SU-DHL-6 (cell line): Measurements from ENCODE around the gene MTIF2.
A peak's percentile ranks its signal among the peaks of the same experiment; 100 is the strongest.
"Not testable (repeated sequence)": the region's sequence is repeated elsewhere in the genome, so short reads cannot be mapped to it uniquely, and the experiment has no call there.

Experiments used
- H2AFZ ChIP-seq: fragments of 200-600 bp; sonication (generic); 2 replicates; pipeline ENCODE4 v1.6.1; 2014; ENCODE audit warnings: low read depth, mild to moderate bottlenecking, moderate library complexity, mixed read lengths, antibody characterized with exemption, low read length; ENCODE audit not compliant: severe bottlenecking
- H3F3A ChIP-seq: fragments of 200-600 bp; shearing (Covaris generic); 2 replicates; pipeline ENCODE4 v1.6.0; 2016; ENCODE audit warnings: antibody characterized with exemption, mild to moderate bottlenecking; ENCODE audit not compliant: insufficient read depth
- H3K27ac ChIP-seq: fragments of 200-600 bp; sonication (generic); 2 replicates; pipeline ENCODE4 v1.5.1; 2016; ENCODE audit warnings: low read depth, mild to moderate bottlenecking, low read length, moderate library complexity, mixed read lengths
- H3K27me3 ChIP-seq: fragments of 200-600 bp; sonication (generic), shearing (Covaris generic); 2 replicates; pipeline ENCODE4 v1.6.0; 2014; ENCODE audit warnings: mild to moderate bottlenecking, low read length
- H3K36me3 ChIP-seq: fragments of 200-600 bp; sonication (generic); 2 replicates; pipeline ENCODE4 v1.6.1; 2014; ENCODE audit warnings: mild to moderate bottlenecking, low read length, mixed read lengths
- H3K4me2 ChIP-seq: fragments of 300-600, 200-600 bp; shearing (Covaris generic), sonication (generic); 2 replicates; pipeline ENCODE4 v1.6.0; 2014; ENCODE audit warnings: low read length, low read depth, mild to moderate bottlenecking; ENCODE audit not compliant: poor library complexity, severe bottlenecking
- H3K4me3 ChIP-seq: fragments of 200-600 bp; sonication (generic); 2 replicates; pipeline ENCODE4 v1.5.1; 2014; ENCODE audit warnings: antibody characterized with exemption, low read length, mild to moderate bottlenecking, mixed read lengths; ENCODE audit not compliant: insufficient read depth, poor library complexity, severe bottlenecking
- H3K79me2 ChIP-seq: fragments of 200-600 bp; sonication (generic); 2 replicates; pipeline ENCODE4 v1.6.1; 2014; ENCODE audit warnings: mild to moderate bottlenecking, low read length, moderate library complexity; ENCODE audit not compliant: insufficient read depth
- H3K9ac ChIP-seq: fragments of 200-600 bp; sonication (generic); 2 replicates; pipeline ENCODE4 v1.7.0; 2014; ENCODE audit warnings: mild to moderate bottlenecking, low read length
- H3K9me2 ChIP-seq: fragments of 200-600 bp; sonication (generic); replicated peaks from 2 replicates; pipeline ENCODE4 v1.6.1; 2014; ENCODE audit warnings: low read length; ENCODE audit not compliant: insufficient read depth
- H3K9me3 ChIP-seq: fragments of 200-600 bp; sonication (generic); 2 replicates; pipeline ENCODE4 v1.6.1; 2014; ENCODE audit warnings: low read length, mixed read lengths; ENCODE audit not compliant: insufficient read depth
- H4K20me1 ChIP-seq: fragments of 200-600 bp; sonication (generic); 2 replicates; pipeline ENCODE4 v1.6.1; 2014; ENCODE audit warnings: low read depth, mild to moderate bottlenecking, antibody characterized with exemption, low read length, moderate library complexity, mixed read lengths
- EZH2phosphoT487 ChIP-seq: fragments of 200-600 bp; sonication (generic), shearing (Covaris generic); conservative IDR thresholded peaks from 2 replicates; pipeline ENCODE4 v1.6.1; 2018; ENCODE audit warnings: mild to moderate bottlenecking, antibody characterized with exemption, low read length, moderate library complexity, mixed read lengths
- TF ChIP-seq, protein P1 (sequence below): fragments of 200-600 bp; sonication (generic); IDR thresholded peaks from one replicate; pipeline ENCODE4 v1.5.1; 2017; ENCODE audit warnings: antibody characterized with exemption, mild to moderate bottlenecking, low read length, moderate library complexity; ENCODE audit not compliant: insufficient read depth, poor library complexity, severe bottlenecking

Gene MTIF2

DNA sequence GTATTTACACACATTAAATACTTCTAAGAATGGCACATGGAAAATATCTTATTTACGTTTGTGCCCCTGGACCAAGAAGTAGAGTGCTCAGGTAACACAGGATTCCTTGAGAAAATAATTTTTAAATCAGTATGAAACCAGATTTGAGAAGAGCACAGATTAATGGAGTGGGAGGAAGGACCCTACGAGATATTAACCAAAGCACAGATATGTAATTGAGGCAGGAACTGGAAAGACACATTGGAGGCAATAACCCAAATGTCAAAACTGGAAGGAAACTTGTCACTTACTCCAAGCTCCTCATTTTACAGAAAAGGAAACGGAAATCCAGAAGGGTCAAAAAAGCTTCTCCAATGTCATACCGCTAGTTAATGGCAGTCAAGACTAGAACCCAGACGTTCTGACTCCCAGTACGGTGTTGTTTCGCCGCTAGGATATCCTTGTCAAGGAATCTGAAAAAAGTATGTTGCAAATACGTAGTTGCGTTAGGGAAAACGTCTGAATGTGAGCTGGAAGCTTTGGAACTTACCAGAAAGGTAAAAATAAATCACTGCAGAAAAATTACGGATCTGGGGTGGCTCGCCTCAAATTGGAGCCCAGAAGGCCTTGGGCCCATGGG is 634 bp downstream of the MTIF2 start:
- Histone ChIP-seq H3K36me3 (peaks cover 4% of the 10 kb centered on the region; the same call in 1 of the 2 replicates), H2AFZ (peak overlapping the region; percentile 80), H3K9me3 (no peaks in the 10 kb centered on the region), H3K4me2 (peak overlapping the region; percentile 98), H3K9ac (peak overlapping the region; percentile 92), H3K27ac (peak overlapping the region; percentile 47), H3F3A (peaks cover 21% of the 10 kb centered on the region), H4K20me1 (no peaks in the 10 kb centered on the region), H3K4me3 (peak overlapping the region; percentile 79), H3K79me2 (peaks cover 16% of the 10 kb centered on the region), H3K27me3 (no peaks in the 10 kb centered on the region), H3K9me2 (no peaks in the 10 kb centered on the region)
- TF ChIP-seq, protein P1, sequence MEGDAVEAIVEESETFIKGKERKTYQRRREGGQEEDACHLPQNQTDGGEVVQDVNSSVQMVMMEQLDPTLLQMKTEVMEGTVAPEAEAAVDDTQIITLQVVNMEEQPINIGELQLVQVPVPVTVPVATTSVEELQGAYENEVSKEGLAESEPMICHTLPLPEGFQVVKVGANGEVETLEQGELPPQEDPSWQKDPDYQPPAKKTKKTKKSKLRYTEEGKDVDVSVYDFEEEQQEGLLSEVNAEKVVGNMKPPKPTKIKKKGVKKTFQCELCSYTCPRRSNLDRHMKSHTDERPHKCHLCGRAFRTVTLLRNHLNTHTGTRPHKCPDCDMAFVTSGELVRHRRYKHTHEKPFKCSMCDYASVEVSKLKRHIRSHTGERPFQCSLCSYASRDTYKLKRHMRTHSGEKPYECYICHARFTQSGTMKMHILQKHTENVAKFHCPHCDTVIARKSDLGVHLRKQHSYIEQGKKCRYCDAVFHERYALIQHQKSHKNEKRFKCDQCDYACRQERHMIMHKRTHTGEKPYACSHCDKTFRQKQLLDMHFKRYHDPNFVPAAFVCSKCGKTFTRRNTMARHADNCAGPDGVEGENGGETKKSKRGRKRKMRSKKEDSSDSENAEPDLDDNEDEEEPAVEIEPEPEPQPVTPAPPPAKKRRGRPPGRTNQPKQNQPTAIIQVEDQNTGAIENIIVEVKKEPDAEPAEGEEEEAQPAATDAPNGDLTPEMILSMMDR: no peak
- TF ChIP-seq EZH2phosphoT487: no peak

DNA sequence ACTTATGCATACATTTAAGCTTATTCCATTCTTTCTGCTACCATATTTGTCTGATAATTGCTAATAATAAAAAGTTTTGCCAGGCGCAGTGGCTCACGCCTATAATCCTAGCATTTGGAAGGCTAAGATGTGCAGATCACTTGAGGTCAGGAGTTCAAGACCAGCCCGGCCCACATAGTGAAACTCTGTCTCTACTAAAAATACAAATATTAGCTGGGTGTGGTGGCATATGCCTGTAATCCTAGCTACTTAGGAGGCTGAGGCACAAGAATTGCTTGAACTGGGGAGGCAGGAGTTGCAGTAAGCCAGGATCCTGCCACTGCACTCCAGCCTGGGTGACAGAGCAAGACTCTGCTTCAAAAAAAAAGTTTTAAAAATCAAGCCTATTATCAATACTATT is 9.4 kb downstream of the MTIF2 start:
- H3K4me3 ChIP-seq, H3K4me2 ChIP-seq, H4K20me1 ChIP-seq, H3K9me3 ChIP-seq, H3K79me2 ChIP-seq, H2AFZ ChIP-seq, H3K9ac ChIP-seq, H3K27me3 ChIP-seq, H3F3A ChIP-seq, H3K9me2 ChIP-seq, H3K27ac ChIP-seq: not testable (repeated sequence)
- H3K36me3 ChIP-seq: peaks cover 21% of the 10 kb centered on the region; the same call in 1 of the 2 replicates

DNA sequence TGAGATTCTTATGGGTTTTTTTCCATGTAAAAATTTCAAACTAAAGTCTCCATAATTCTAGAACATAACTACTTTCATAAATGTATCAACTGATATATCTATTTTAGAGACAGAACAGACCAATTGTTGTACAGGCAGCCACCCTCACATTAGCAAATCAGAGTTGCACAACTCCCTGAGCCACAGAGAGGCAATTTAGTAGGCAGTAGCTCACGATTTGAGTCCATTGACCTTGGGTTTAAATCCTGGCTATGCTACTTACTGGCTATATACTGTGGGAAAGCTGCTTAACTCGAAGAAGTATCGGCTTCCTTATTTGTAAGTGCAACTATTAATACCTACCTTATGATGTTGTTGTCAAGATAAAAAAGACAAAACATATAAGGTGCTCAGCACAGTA is 16.2 kb downstream of the MTIF2 start:
- TF ChIP-seq, protein P1: no peak
- TF ChIP-seq EZH2phosphoT487: no peak
- no peaks in the 10 kb centered on the region for H4K20me1 ChIP-seq
- H3K4me3 ChIP-seq: no peak overlapping the region
- H3K4me2 ChIP-seq: no peak overlapping the region
- H2AFZ ChIP-seq: no peak overlapping the region
- H3K9me3 ChIP-seq: no peaks in the 10 kb centered on the region
- H3K36me3 ChIP-seq: peaks cover 29% of the 10 kb centered on the region; the same call in 1 of the 2 replicates
- H3F3A ChIP-seq: no peaks in the 10 kb centered on the region; the same call in 1 of the 2 replicates
- no peak overlapping the region for H3K27ac ChIP-seq
- no peaks in the 10 kb centered on the region for H3K79me2 ChIP-seq
- no peak overlapping the region for H3K9ac ChIP-seq
- no peaks in the 10 kb centered on the region for H3K9me2 ChIP-seq
- no peaks in the 10 kb centered on the region for H3K27me3 ChIP-seq

DNA sequence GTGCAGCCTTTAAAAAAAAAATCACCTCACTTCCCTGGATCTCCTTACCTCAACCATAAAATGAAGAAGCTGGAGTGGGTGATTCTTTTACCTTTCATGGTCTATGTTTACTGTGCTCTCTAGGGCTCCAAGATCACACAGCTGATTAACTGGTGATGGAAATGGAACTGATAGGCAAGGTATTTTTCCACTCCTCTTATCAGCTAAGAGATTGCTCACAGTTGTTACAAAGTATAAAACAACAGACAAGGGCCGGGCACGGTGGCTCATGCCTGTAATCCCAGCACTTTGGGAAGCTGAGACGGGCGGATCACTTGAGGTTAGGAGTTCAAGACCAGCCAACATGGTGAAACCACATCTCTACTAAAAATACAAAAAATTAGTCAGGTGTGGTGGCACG is 22.0 kb downstream of the MTIF2 start:
- peaks cover 42% of the 10 kb centered on the region; the same call in 1 of the 2 replicates for H3K36me3 ChIP-seq
- H3K9me2 ChIP-seq: no peaks in the 10 kb centered on the region
- no peak overlapping the region for H3K27ac ChIP-seq
- no peak overlapping the region for H3K4me2 ChIP-seq
- H4K20me1 ChIP-seq: no peaks in the 10 kb centered on the region
- H2AFZ ChIP-seq: no peak overlapping the region
- peaks cover 24% of the 10 kb centered on the region for H3F3A ChIP-seq
- TF ChIP-seq, protein P1: no peak
- no peak for TF ChIP-seq EZH2phosphoT487
- no peaks in the 10 kb centered on the region for H3K79me2 ChIP-seq
- H3K9ac ChIP-seq: no peak overlapping the region
- no peak overlapping the region for H3K4me3 ChIP-seq
- H3K27me3 ChIP-seq: no peaks in the 10 kb centered on the region
- no peaks in the 10 kb centered on the region for H3K9me3 ChIP-seq
